C4-2B (cell line): ENCODE results near the gene TRIP10.

Experiments used
- H3K27ac ChIP-seq: fragments of 450-650 bp; 2 replicates; pipeline ENCODE4 v1.5.1; 2017
- ZFX ChIP-seq: fragments of 450-650 bp; IDR thresholded peaks from 2 replicates; pipeline ENCODE4 v1.6.1; 2017
- TF ChIP-seq, protein P1 (sequence below): fragments of 450-650 bp; conservative IDR thresholded peaks from 2 replicates; pipeline ENCODE4 v1.5.1; 2017; ENCODE audit warnings: mild to moderate bottlenecking

The TRIP10 gene

DNA sequence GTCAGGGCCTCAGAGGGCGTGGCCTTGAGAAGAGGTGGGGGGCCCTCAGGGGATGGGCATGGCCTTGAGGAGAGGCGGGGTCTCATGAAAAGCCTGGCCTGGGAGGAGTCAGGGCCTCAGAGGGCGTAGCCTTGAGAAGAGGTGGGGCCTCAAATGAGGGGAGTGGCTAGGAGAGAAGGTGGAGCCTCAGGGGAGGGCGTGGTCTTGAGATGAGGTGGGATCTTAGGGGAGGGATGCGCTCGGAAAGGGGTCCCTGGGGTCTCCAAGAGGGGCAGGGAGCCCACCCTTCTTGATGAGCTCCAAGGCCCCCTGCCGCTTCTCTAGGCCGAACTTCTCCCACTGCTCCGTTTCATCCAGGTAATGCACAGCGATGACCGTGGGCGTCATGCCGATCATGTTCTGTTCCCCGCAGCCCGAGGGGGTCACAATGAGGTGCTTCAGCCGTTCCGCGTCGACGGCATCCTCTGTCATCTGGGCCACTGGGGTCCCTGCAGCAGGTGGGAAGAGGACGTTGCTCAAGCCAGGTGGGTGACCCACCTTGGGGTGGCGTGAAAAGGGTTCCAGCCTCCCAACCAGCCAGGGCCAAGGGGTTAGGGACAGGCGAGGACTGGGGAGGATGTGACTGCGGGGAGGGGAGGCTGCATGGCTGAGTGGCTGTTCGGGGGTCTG lies 45.2 kb upstream of the TRIP10 start:
- no peak overlapping the region for H3K27ac ChIP-seq

DNA sequence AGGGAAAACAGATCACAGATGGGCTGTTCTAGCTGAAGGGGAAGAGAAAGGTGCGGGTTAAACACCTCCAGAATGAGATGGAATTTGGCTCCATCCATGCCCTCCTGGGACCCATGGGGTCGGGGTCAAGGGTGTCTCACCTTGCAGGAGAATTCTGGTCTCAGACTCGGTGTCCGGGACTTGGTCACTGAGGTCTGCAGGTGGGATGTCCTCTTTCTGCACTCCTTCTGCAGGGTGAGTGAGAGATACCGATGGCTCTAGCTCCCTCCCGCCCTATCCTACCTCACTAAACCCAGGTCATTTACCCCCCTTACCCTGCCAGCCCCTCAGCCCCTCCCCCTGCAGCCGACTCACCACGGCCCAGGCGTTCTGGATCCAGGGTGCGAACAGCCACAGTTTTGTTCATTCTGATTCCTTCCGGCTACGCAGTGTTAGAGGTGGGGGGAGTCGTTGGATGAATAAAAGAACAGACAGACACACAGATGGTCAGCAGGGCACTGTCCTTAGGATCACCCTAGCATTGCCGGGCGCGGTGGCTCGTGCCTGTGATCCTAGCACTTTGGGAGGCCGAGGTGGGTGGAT lies 43.1 kb upstream of the TRIP10 start:
- TF ChIP-seq, protein P1, sequence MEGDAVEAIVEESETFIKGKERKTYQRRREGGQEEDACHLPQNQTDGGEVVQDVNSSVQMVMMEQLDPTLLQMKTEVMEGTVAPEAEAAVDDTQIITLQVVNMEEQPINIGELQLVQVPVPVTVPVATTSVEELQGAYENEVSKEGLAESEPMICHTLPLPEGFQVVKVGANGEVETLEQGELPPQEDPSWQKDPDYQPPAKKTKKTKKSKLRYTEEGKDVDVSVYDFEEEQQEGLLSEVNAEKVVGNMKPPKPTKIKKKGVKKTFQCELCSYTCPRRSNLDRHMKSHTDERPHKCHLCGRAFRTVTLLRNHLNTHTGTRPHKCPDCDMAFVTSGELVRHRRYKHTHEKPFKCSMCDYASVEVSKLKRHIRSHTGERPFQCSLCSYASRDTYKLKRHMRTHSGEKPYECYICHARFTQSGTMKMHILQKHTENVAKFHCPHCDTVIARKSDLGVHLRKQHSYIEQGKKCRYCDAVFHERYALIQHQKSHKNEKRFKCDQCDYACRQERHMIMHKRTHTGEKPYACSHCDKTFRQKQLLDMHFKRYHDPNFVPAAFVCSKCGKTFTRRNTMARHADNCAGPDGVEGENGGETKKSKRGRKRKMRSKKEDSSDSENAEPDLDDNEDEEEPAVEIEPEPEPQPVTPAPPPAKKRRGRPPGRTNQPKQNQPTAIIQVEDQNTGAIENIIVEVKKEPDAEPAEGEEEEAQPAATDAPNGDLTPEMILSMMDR, result no peak
- TF ChIP-seq ZFX, result no peak
- H3K27ac ChIP-seq, result no peak overlapping the region

More for the DNA sequence above, 45.2 kb upstream of the TRIP10 start:
- TF ChIP-seq ZFX, result no peak
- TF ChIP-seq, protein P1, result no peak

DNA sequence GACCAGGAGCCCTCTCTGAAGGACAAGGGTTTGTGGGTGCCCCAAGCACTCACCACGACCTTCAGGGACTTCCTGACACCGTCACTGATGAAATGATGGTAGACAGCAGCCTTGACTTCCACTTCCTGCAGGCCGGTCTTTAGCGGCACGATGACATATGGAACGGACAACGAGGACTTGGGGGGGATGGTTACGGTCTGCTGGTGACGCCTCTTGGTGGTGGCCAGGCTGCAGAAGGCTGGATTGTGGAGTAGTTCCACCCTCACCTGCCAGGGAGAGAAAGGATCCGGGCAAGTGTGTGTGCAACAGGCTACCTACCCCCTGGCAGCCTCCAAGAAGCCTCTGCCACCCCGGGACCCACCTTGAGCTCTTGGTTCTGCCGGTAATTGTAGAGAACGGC lies 42.2 kb upstream of the TRIP10 start:
- TF ChIP-seq, protein P1, result no peak
- TF ChIP-seq ZFX, result no peak
- H3K27ac ChIP-seq, result no peak overlapping the region

DNA sequence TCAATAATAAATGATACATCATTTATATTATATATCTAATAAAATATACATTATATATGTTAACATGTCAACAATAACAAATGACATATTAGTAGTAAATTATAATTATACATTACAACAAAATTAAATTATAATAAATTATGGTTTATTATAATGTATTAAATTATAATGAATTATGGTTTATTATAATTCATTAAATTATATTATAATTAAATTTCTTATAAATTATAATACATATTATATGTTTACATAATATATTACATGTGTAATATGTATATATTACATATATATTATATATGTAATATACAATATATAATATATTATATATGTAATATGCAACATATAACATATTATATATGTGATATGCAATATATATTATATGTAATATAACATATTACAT lies 39.5 kb upstream of the TRIP10 start:
- H3K27ac ChIP-seq, result no peak overlapping the region
- TF ChIP-seq ZFX, result no peak
- TF ChIP-seq, protein P1, result no peak

DNA sequence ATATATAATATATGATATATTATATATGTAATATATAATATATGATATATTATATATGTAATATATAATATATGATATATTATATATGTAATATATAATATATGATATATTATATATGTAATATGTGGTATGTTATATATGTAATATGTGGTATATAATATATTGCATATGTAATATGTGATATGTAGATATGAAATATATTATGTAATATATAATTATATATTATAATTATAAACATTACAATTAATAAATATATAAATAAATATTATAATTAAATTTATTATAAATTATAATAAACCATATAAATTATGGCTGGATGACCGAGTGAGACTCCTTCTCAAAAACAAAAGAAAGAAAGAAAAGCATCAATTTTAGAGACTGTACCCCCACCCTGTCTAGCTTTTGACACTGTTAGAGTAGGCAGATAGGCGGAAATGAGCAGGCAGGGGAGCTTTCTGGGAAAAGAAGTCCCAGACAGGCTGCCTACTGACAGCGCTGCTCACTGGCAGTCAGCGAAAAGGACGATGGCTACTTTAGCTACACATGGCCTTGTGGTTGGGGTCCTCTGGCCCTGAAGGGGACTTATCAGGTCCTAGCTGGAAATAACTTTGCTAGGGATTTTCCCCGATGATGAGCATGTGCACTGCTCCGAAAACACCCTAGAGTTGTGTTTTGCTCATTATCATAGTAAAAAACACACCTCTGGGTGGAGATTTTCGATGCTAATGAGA lies 38.7 kb upstream of the TRIP10 start:
- no peak overlapping the region for H3K27ac ChIP-seq
- TF ChIP-seq ZFX, result no peak
- TF ChIP-seq, protein P1, result no peak

DNA sequence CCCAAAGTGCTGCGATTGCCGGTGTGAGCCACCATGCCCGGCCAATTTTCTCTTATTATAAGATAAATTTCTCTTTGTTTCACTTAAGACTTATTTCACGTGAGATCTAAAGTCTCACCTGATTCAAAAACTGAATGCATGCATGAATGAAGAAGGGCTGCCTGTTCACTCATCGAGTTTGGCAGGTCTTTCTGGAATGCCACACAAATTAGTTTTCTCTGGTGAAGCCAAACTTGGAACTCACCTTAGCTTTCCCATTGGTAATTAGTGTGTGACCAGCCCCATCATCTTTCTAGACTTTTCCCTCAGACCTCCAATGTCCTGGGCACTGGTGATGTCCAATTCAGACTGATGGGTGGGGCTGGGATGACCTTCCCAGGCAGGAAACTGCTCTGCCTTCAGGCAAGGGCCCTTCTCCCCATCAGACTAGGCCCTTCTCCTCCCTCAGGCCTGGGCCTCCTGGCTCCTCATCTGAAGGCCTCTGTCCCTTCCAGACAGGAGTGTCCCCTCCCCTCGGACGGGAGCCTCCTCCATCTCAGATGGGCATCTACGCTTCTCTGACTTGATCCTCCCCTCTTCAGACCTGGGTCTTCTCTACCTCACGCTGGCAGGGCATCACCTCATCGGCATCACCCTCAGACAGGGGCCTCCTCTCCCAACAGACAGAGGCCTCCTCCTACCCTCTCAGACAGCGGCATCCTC lies 33.4 kb upstream of the TRIP10 start:
- no peak overlapping the region for H3K27ac ChIP-seq
- TF ChIP-seq, protein P1, result no peak

DNA sequence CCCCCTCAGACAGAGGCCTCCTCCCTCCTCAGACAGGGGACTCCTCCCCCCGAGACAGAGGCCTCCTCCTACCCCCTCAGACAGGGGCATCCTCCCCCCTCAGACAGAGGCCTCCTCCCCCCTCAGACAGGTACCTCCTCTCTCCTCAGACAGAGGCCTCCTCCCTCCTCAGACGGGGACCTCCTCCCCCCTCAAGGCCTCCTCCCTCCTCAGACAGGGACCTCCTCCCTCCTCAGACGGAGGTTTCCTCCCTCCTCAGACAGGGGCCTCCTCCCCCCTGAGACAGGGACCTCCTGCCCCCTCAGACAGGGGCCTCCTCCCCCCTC lies 32.9 kb upstream of the TRIP10 start:
- no peak for TF ChIP-seq ZFX
- TF ChIP-seq, protein P1, result no peak
- H3K27ac ChIP-seq, result no peak overlapping the region
